SH-SY5Y (cell line): ENCODE data around the gene TBC1D8.

Experiments used
- GATA2 ChIP-seq: IDR thresholded peaks from 2 replicates; pipeline ENCODE4 v1.6.1; 2011; ENCODE audit warnings: mild to moderate bottlenecking, low read depth, low read length
- GATA3 ChIP-seq: IDR thresholded peaks from 2 replicates; pipeline ENCODE4 v1.6.1; 2011; ENCODE audit warnings: low read depth, mild to moderate bottlenecking, low read length, moderate library complexity

TBC1D8 gene

DNA sequence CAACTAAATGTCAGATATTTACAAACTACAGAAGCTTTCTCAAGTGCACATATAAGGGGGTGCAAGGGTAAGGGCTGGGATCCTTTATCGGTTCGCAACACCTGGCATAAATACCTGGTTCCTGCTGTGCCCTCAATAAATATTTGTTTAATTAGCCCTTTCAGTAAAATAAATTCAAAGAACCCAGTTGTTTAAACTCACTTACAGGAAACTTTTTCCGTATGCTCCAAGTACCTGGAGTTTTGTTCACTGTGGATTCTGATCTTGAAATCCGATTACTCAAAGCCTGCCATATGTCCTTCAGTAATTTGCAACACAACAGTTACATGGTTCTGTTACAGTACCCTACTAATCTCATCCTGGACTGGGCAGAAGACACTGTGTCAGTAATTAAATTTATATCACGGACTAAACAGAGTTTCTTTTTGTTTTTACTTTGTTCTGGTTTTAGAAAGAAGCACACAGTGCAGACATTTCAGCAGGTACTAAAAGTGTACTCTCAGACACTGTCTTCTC lies 36.9 kb downstream of the TBC1D8 start:
- TF ChIP-seq GATA2: no peak; the same call in 1 of the 2 replicates
- TF ChIP-seq GATA3: no peak

DNA sequence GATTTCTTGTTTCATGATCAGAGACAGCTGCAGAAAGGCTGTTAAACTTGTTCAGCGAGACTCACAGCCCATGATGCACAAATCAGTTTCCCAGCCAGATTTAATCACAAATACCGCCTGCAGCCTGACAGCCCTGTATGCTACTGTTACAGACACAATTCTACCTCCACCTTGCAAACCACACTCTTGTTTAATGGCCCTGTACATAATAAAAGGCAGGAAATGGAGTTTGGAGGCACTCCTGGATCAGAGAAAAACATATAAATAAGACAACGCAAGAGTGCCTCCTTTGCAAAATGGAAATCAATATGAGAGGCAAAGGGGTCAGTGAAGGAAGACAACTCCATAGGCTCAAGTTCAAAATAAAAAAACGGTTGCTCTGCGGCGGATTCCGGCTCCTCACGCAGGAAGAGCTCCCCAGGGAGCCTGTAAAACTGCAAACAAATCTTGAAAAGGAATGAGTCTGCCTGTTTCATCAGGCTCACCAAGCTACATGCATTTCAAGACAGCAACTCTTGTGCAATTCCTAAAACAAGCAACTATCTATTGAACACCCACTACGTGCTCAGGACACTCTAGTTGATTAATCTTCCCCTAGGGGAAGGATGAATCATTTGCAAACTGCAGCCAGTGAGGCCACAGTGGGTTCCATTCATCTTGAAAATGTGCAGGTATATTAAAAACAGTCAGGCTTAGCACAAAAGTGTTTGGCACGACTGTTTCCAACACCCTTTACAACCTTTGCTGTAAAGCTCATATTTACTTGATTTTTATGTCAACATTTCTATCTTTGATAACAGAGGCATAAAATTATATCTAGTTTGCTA lies 37.5 kb downstream of the TBC1D8 start:
- TF ChIP-seq GATA3 (peak; percentile 52), GATA2 (peak; percentile 86)

DNA sequence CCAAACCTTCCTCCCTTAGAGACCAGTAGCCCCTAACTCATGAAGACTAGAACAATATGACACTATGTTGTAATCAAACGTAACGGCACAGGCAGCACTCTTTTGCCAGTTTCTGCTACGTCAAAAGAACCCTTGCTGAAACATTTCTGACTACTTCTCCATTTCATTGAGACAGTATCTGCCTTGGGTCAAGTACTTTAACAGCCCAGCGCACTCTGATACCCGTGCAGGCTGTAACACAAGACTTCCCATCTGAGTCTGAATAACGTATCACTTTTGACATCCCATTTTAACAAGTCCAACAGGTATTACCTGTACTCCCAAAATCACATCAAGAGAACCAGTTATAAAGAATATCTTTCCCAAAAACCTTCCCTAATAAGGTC lies 38.4 kb downstream of the TBC1D8 start:
- no peak for TF ChIP-seq GATA3
- no peak for TF ChIP-seq GATA2

DNA sequence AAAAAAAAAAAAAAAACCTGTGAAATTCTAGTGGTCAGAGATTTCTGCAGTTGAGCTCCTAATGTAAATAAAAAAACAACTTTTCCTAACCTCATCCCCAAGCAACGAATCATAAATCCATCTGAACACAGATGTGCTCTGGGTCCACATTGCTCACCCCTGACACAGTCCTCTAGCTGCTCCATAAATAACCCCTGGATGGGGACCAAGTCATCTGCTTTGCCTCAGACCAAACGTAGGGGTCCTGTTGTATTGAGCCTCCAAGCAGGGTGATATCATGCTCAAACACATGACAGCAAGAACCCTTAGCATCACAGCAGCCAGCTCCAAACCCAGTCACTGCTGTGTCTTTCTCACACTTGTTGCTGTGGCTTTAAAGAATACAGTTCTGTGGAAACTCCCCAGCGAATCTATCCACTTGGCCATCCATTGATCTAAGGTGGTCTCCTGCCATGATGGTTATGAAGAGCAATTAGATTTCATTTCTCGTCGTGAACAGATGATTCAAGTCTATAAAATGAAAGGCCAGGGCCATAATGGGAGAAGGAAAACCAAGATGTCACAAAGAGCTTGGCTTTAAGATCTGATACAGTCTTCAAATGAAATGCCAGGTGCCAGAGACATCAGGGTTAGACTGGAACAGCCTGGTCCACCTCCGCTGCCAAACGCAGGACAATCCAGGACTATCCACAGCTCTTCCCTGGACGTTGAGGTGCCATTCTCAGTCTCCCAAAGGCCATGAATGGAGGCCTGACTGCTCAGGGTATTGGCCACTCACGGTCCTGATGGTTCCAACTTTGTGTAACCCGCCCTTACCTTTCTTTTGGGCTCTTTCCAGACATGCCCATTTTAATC lies 39.0 kb downstream of the TBC1D8 start:
- TF ChIP-seq GATA3: no peak
- no peak for TF ChIP-seq GATA2

DNA sequence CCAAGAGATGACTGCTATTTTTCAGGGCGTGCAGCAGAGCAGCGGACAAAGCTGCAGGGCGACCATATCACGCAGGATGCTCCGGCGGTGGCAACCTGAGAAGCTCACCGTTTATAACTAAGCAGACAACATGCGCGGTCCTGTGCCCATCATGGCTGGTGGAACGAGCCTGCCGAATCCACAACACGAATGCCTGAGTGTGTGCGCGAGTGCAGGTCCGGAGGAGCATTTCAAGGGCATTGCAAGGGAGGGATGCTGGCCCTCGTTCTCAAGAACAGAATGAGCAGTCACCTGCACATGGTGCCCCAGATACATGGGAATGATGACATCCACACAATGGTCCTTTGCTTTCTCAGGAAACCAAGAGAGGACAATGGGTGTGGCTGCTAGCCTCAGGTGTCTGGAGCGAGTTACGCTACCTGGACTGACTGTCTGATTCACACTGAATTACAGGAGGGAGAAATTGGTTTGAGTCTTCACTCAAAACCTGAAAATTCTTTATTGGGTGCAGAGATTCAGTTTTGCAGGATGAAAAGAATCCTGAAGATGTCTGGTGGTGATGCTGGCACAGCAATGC lies 39.8 kb downstream of the TBC1D8 start:
- TF ChIP-seq GATA2 (no peak), GATA3 (no peak)

DNA sequence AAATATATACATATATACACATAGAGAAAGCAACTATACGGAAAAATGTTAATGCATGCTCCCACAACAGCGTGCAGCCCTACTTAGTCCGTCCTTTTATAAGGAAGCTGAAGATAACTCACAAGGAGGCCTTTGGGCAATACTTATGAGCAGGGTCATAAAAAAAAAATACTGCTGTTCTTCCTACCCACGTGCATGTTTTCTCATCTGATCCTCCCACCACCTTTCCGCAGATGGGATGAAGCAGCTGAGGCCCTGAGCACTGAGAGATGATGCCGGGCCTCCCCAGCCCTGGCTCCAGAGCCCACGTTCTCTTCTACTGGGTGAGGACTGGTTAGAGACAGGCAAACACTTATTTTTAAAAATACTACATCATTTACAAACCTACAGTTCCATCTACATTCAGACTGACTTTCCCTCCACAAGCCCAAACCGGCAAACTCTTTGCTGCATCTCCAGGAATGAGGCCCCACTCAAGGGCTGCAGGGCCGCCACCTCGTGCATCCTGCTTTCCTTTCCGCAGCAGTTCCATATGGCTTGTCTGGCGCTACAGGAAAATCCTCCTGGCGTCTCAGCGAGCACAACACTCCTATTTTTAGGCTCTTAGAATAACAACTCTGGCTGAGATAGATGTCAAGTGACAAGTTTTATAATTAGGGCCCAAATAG lies 41.6 kb downstream of the TBC1D8 start:
- TF ChIP-seq GATA2: no peak
- TF ChIP-seq GATA3: no peak

DNA sequence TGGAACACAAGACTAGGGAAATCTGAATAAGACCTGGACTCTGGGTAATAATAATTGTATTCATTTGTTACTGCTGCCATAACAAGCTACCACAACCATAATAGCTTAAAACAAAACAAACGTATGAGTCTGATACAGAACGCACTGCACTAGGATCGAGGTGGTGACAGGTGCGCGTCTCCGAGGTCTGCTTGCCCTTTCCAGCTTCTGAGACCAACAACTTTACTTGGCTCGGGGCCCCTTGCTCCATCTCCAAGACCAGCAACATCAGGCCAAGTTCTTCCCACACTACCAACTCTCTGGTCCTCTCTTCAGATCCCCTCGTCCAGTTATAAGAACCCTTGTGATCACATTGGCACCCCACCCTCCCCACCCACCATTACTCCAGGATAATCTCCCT lies 42.8 kb downstream of the TBC1D8 start:
- TF ChIP-seq GATA3 (no peak), GATA2 (no peak)

DNA sequence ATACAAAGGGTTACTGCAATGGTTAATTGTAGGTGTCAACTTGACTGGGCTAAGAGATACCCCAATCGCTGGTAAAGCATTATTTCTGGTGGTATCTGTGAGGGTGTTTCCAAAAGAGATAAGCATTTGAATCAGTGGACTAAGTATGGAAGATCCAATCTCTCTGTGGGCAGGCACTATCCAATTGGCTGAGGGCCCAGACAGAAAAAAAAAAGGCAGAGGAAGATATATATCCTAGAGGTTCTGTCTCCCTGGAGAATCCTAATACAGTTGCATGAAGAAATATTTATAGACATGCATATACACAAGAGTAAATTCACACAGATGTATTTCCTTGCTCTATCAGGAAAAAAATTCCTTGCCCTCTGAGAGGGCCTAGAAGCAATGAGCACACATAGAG lies 43.9 kb downstream of the TBC1D8 start:
- TF ChIP-seq GATA2 (no peak), GATA3 (no peak)

DNA sequence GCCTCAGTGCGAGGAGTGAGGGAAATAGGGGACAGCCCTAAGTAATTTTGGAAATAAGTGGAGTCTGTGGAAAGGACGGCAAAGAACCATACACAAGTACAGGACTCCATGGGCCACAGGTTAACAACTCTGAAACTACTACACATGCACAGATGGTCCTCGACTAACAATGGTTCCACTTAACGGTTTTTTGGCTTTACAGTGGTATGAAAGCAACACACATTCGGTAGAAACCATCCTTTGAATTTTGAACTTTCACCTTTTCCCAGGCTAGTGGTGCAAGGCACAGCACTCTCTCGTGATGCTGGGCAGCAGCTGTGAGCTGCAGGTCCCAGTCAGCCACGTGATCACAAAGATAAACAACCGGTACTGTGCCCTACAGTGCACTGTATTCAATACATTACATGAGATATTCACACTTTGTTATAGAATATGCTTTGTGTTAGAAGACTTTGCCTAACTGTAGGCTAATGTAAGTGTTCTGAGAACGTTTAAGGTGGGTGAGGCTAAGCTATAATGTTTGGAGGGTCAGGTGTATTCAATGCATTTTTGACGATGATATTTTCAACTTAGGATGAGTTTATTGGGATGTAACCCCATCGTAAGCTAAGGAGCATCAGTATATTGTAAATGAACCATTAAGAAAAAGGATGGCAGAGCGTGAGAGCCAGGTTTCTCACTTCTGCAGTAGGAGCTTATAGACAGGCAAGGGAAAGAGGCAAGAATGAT lies 44.6 kb downstream of the TBC1D8 start:
- TF ChIP-seq GATA3 (no peak), GATA2 (no peak; the same call in 1 of the 2 replicates)

DNA sequence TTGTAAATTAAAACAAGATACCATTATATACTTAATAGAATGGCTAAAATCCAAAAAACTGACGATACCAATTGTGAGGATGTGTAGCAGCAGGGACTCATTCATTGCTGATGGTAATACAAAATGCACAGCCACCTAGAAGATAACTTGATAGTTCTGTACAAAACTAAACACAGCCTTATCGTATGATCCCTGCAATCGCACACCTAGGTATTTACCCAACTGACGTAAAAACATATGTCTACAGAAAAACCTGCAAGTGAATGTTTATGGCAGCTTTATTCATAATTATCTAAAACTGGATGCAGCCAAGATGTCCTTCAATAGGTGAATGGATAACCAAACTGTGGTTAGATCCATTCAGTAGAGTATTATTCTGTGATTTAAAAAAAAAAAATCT lies 45.5 kb downstream of the TBC1D8 start:
- TF ChIP-seq GATA3: no peak
- no peak for TF ChIP-seq GATA2

DNA sequence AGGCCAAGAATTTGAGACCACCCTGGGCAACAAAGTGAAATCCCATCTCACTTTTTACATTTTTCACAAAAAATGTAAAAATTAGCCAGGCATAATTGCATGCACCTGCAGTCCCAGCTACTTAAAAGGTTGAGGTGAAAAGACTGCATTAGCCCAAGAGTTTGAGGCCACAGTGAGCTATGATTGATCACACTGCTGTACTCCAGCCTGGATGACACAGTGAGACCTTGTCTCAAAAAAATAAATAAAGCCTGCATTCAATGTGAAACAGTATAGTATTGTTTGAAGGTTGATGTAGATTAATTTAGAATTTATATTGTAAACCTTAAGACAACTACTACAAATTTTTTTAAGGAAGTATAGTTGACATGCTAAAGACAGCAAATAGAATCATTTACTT lies 53.5 kb downstream of the TBC1D8 start:
- no peak for TF ChIP-seq GATA3
- TF ChIP-seq GATA2: no peak

DNA sequence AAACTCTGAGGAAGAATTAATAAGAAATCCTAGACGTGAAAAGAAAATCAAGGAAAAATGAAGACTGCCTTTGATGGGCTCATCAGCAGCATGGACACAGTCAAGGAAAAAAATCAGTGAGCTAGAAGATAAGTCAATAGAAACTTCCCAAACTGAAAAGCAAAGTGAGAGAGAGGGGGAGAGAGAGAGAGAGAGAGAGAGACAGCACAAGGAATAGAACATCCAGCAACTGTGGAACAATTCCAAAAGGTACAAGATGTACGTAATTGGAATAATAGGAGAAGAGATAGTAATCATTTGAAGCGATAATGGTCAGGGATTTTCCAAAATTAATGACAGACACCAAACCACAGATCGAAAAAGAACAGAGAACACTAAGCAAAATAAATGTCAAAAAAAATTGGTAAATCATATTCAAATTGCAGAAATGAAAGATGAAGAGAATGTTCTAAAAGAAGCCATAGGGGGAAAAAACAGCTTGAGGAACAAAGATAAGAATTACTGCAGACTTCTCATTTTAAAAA lies 54.5 kb downstream of the TBC1D8 start:
- no peak for TF ChIP-seq GATA2
- no peak for TF ChIP-seq GATA3

DNA sequence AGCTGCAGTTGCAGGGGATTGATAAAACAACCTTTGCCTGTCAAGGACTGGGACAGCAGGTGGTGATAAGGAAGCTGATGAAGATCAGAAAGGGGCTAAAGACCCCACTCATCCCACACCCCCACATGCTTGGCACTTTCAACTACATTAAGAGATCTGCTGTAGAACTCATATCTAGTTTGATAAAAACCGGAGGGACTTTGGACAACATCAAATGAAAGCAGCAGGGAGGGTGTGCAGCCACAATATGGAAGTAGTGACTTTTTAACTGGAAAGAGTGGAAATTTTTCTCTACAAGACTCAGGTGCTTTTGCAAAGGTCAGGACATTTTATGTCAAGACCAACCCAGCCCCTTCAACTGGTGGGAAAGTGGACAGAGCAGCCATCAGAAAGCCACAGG lies 56.8 kb downstream of the TBC1D8 start:
- TF ChIP-seq GATA3: no peak
- TF ChIP-seq GATA2: no peak

DNA sequence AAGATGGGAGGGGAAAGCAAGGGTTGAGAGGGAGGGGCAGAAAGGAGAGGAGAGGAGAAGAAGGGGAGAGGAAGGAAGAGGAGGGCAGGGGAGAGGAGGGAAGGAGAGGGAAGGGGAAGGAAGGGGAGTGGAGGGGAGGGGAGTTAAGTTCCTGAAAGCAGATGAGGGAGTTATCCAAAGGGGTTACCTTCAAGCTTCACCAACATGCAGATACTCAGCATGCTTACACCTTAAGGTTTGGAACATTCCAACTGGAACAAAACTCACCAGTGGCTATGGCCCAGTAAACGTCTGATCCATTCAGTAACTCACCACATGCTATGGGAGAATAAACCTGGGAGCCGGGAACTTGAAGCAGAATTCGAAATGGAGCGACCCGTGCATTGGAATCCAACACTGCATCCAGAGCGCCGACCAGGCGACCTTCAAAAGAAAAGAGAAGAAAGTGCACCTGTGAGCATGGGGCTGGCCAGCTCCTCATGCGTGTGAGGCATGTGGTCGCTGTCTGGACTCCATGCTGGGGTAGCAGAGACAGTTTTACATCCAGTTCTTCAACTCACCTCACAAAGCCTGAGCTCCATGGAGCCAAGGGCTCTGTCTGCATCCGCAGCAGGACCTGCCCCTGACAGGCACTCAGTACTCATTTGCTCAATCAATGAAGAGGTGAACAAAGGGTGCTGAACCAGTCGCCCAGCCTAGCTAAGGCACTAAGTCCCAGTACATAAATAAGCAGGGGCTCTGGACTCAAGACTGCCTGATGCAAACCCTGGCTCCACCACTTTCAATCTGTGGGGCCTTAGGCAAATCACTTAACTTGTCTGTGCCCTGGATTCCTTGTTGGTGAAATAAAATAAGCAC lies 61.0 kb downstream of the TBC1D8 start:
- no peak for TF ChIP-seq GATA2
- TF ChIP-seq GATA3: no peak
